ENCODE measurements around the gene MITD1. TPM values are rescaled to one million over a fixed set of nuclear protein-coding genes. Genes with fewer than 3 reads are reported as not detected.

The MITD1 gene
- total and polyA plus RNA-seq, 3 donors from 2014 or later: 12.5 to 24.7 (median 17.8) TPM

GRCh38 chr2:99171377-99172140, 9.3 kb downstream of the MITD1 start:
- intact Hi-C loops (cut with DNase I; ENCODE audit: low total_unique reads): no loop called here
- no peak for DNase-seq
- H3K4me3 ChIP-seq: no peak overlapping the region
- TF ChIP-seq POLR2A (IDR thresholded peaks at IDR 0.05) (no peak), CTCF (IDR thresholded peaks at IDR 0.05) (no peak)
- no peaks in the 10 kb centered on the region for H3K36me3 ChIP-seq (ENCODE audit: low read depth, missing control alignments)
- H3K9me3 ChIP-seq: no peaks in the 10 kb centered on the region
- H3K4me1 ChIP-seq: no peaks in the 10 kb centered on the region
- no peak overlapping the region for H3K27ac ChIP-seq
- no peaks in the 10 kb centered on the region for H3K27me3 ChIP-seq
- WGBS, 2 donors: 95 to 98% methylated on average over 8 of the region's 8 CpGs

DNA sequence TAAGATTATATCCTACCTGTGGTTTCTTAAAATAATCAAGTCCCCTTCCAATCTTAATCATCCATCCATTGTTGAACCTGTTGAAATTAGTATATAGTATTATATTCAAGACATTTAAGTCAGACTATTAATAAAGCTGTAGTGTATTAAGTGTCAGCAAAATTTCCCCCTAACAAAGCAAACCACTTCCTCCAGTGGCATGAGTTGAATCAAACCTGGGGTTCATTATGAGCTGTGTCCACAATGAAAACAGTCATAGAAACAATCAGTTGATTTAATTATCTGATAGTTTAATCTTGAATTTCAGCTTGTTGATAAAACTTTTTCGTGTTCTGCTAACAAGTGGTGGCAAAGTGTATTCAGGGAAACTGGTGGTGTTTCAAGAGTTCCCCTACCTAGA, 11.3 kb downstream of the MITD1 start:
- TF ChIP-seq POLR2A (IDR thresholded peaks at IDR 0.05) (no peak), CTCF (IDR thresholded peaks at IDR 0.05) (no peak)
- no peaks in the 10 kb centered on the region for H3K4me1 ChIP-seq
- 72 to 73% methylated on average over 1 of the region's 1 CpG for WGBS, 2 donors
- no peaks in the 10 kb centered on the region for H3K27me3 ChIP-seq
- intact Hi-C loops (cut with DNase I; ENCODE audit: low total_unique reads): no loop called here
- no peak overlapping the region for H3K4me3 ChIP-seq
- no peaks in the 10 kb centered on the region for H3K9me3 ChIP-seq
- no peak for DNase-seq
- H3K36me3 ChIP-seq (ENCODE audit: low read depth, missing control alignments): no peaks in the 10 kb centered on the region
- H3K27ac ChIP-seq: no peak overlapping the region

DNA sequence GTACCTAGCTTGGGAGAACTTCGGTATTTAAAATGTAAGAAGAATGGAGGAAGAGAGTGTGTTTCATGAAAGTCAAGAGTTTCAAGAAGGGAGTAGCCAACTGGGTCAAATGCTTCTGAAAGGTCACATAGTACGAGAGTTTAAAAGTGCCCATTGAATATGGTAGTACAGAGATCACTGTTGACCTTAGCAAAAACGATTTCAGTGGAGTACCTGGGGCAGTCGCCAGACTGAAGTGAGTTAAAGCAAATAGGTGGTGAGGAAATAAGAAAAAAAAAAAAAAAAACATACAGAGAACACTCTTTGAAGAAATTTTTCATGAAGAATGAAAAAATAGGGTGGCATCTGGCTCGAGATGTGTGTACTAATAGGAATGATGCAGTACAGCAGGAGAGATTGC, 14.6 kb downstream of the MITD1 start:
- intact Hi-C loops (cut with DNase I; ENCODE audit: low total_unique reads): no loop called here
- Histone ChIP-seq H3K27ac (no peak overlapping the region), H3K4me3 (no peak overlapping the region), H3K27me3 (no peaks in the 10 kb centered on the region), H3K4me1 (no peaks in the 10 kb centered on the region), H3K36me3 (ENCODE audit: low read depth, missing control alignments) (no peaks in the 10 kb centered on the region), H3K9me3 (no peaks in the 10 kb centered on the region)
- no peak for DNase-seq
- TF ChIP-seq CTCF (IDR thresholded peaks at IDR 0.05) (no peak), POLR2A (IDR thresholded peaks at IDR 0.05) (no peak)
- WGBS, 2 donors: 83 to 87% methylated on average over 5 of the region's 5 CpGs

GRCh38 chr2:99159594-99159993, 21.3 kb downstream of the MITD1 start:
- WGBS, 2 donors: 90 to 92% methylated on average over 4 of the region's 4 CpGs
- no peaks in the 10 kb centered on the region for H3K9me3 ChIP-seq
- H3K4me1 ChIP-seq: peaks cover 7% of the 10 kb centered on the region
- H3K27ac ChIP-seq: no peak overlapping the region
- no peak for DNase-seq
- no peaks in the 10 kb centered on the region for H3K36me3 ChIP-seq (ENCODE audit: low read depth, missing control alignments)
- H3K27me3 ChIP-seq: no peaks in the 10 kb centered on the region
- TF ChIP-seq POLR2A (IDR thresholded peaks at IDR 0.05) (no peak), CTCF (IDR thresholded peaks at IDR 0.05) (no peak)
- intact Hi-C loops (cut with DNase I; ENCODE audit: low total_unique reads): no loop called here
- H3K4me3 ChIP-seq: no peak overlapping the region

- no peak for TF ChIP-seq CTCF (IDR thresholded peaks at IDR 0.05)
- TF ChIP-seq POLR2A (IDR thresholded peaks at IDR 0.05): no peak
- intact Hi-C loops (cut with DNase I; ENCODE audit: low total_unique reads): no loop called here
- H3K4me3 ChIP-seq: no peak overlapping the region
- no peaks in the 10 kb centered on the region for H3K27me3 ChIP-seq
- no peaks in the 10 kb centered on the region for H3K36me3 ChIP-seq (ENCODE audit: low read depth, missing control alignments)
- WGBS, 2 donors: 96 to 99% methylated on average over 5 of the region's 5 CpGs
- DNase-seq: no peak
- H3K9me3 ChIP-seq: no peaks in the 10 kb centered on the region
- H3K4me1 ChIP-seq: peaks cover 13% of the 10 kb centered on the region
- H3K27ac ChIP-seq: no peak overlapping the region
Measured at GRCh38 chr2:99158599-99158998, 22.3 kb downstream of the MITD1 start.

All from testis (tissue), 3 donors.